Peyer's patch (tissue), 4 donors: ENCODE data around the gene LYZL4.

Source experiments
- CTCF ChIP-seq, 6 experiments: fragments of 450-650 bp in 4 of 6; fragments of 200-600 bp in 2 of 6; sonication (generic) in 1 of 6; IDR thresholded peaks; one replicate each; pipeline ENCODE4 v1.5.1; 2017 to 2019; ENCODE audit warnings: antibody characterized with exemption in 6 of 6, mild to moderate bottlenecking in 3 of 6, moderate library complexity in 1 of 6
- POLR2A ChIP-seq, 2 donors: fragments of 450-650 bp; IDR thresholded peaks; one replicate each; pipeline ENCODE4 v1.5.1; 2017; ENCODE audit warnings: antibody characterized with exemption in 2 of 2, mild to moderate bottlenecking in 2 of 2, moderate library complexity in 2 of 2

DNA sequence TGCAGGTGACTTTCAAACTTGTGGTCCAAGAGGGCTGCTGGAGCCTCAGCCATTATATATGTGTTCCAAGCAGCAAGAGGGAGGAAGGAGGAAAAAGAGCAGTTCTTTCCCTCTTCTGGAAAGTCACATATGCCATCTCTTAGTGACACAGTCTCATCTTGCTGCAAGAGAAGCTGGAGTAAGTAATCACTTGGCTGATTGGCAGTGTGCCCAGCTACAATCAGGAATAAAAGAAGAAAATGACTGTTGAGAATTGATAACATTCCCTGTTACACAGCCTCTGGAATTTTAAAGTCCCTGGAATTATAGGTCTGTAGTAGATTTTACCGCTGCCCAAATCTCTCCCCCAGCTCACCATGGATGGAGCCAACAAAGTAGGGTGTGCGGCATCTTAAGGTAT lies 31.4 kb upstream of the LYZL4 start:
- no peak for TF ChIP-seq CTCF (IDR thresholded peaks at IDR 0.05)
- TF ChIP-seq POLR2A (IDR thresholded peaks at IDR 0.05), result no peak
